HepG2 (cell line): ENCODE results near the gene ERC1. TPM values are rescaled to one million over a fixed set of nuclear protein-coding genes. Genes with fewer than 3 reads are reported as not detected.

ENCODE experiments used
- ATAC-seq: fragments of 200-7000 bp; cut with Tn5 transposase; 3 replicates; pipeline ENCODE4 v1.9.1; 2020; ENCODE audit warnings: mild to moderate bottlenecking, moderate library complexity
- BruUV-seq: library from RNA; stranded (reverse); fragments of 400-500 nt; replicated peaks from 2 replicates; lab custom pipeline; 2021; lab: Mats Ljungman, UMichigan
- CTCF ChIA-PET: fragments of 300-600 bp; formaldehyde crosslinking; extraction: SDS; loops from one replicate; lab custom pipeline; 2021; ENCODE audit warnings: low total read pairs, inconsistent platforms, low intra/inter-chr PET ratio; lab: Yijun Ruan, JAX
- POLR2A ChIA-PET: fragments of 350-600 bp; sonication (Branson Sonifier 250); formaldehyde crosslinking; loops from one replicate; lab custom pipeline; 2020; ENCODE audit warnings: antibody characterized with exemption, inconsistent platforms; lab: Yijun Ruan, JAX
- DNase-seq: peaks from one replicate; pipeline ENCODE4 v3.0.0-alpha.2; 2015; ENCODE audit warnings: low spot score
- FAIRE-seq: peaks from 3 replicates; lab custom pipeline; 2011; peaks lifted over from hg19 to GRCh38; lab: Jason Lieb, UNC
- H2AFZ ChIP-seq: one replicate; pipeline ENCODE4 v1.6.1; 2011; ENCODE audit warnings: low read length, inconsistent platforms
- H3K27ac ChIP-seq: fragments of 300-600 bp; 3 replicates; pipeline ENCODE4 v1.8.0; 2011; ENCODE audit warnings: mixed run types, mild to moderate bottlenecking, mixed read lengths, low read length, inconsistent platforms; ENCODE audit not compliant: insufficient read depth; ENCODE audit errors: extremely low read length
- H3K27me3 ChIP-seq, 2 experiments: fragments of 200-600 bp in 1 of 2; 2 replicates in 1 of 2; 3 replicates in 1 of 2; pipeline versions ENCODE4 v1.6.0 to v1.8.0; 2011; ENCODE audit warnings: low read length in 2 of 2, mild to moderate bottlenecking in 2 of 2, moderate library complexity in 2 of 2, inconsistent platforms in 1 of 2; ENCODE audit not compliant: insufficient read depth in 2 of 2, control insufficient read depth in 1 of 2
- H3K36me3 ChIP-seq, 2 experiments: fragments of 200-600 bp in 1 of 2; replicated peaks in 1 of 2; 2 replicates in 1 of 2; 3 replicates in 1 of 2; pipeline versions ENCODE4 v1.5.1 to v1.8.0; 2011; ENCODE audit warnings: low read length in 2 of 2, inconsistent platforms in 1 of 2; ENCODE audit not compliant: insufficient read depth in 2 of 2, control insufficient read depth in 1 of 2
- H3K4me1 ChIP-seq: 2 replicates; pipeline ENCODE4 v1.5.1; 2012; ENCODE audit warnings: low read length, inconsistent platforms; ENCODE audit not compliant: insufficient read depth
- H3K4me2 ChIP-seq: 2 replicates; pipeline ENCODE4 v1.6.0; 2011; ENCODE audit warnings: low read depth, low read length, inconsistent platforms
- H3K4me3 ChIP-seq, 3 experiments: fragments of 200-600 bp in 1 of 3; sonication (generic), shearing (Covaris generic) in 1 of 3; replicated peaks in 1 of 3; 2 replicates each; pipeline ENCODE4 v1.5.1; 2011 to 2016; ENCODE audit warnings: low read length in 3 of 3, inconsistent platforms in 2 of 3, low read depth in 2 of 3, mild to moderate bottlenecking in 2 of 3, control low read depth in 1 of 3, mixed read lengths in 1 of 3; ENCODE audit not compliant: insufficient read depth in 1 of 3
- H3K79me2 ChIP-seq: one replicate; pipeline ENCODE4 v1.6.1; 2011; ENCODE audit warnings: low read length, inconsistent platforms; ENCODE audit not compliant: insufficient read depth
- H3K9ac ChIP-seq: 2 replicates; pipeline ENCODE4 v1.6.0; 2011; ENCODE audit warnings: mild to moderate bottlenecking, low read depth, low read length, inconsistent platforms; ENCODE audit not compliant: insufficient read depth
- H3K9me3 ChIP-seq: 2 replicates; pipeline ENCODE4 v1.5.1; 2012; ENCODE audit warnings: mild to moderate bottlenecking, low read length
- H4K20me1 ChIP-seq: 2 replicates; pipeline ENCODE4 v1.6.0; 2011; ENCODE audit warnings: inconsistent platforms, mild to moderate bottlenecking, low read length, moderate library complexity; ENCODE audit not compliant: insufficient read depth
- ATF7-NPFF ChIP-seq: sonication (generic); formaldehyde crosslinking; IDR thresholded peaks from 2 replicates; pipeline ENCODE4 v1.8.1; 2023; ENCODE audit warnings: mild to moderate bottlenecking, low read depth, missing genetic modification reagents, moderate library complexity
- BCL3 ChIP-seq: sonication (generic); formaldehyde crosslinking; IDR thresholded peaks from 2 replicates; pipeline ENCODE4 v1.5.1; 2020; ENCODE audit warnings: mild to moderate bottlenecking, missing genetic modification reagents, moderate library complexity
- CBX1 ChIP-seq: IDR thresholded peaks from one replicate; pipeline ENCODE4 v1.6.1; 2016; ENCODE audit warnings: antibody characterized with exemption, low read depth
- CCDC6 ChIP-seq: sonication (generic); formaldehyde crosslinking; IDR thresholded peaks from 2 replicates; pipeline ENCODE4 v1.8.1; 2022; ENCODE audit warnings: mild to moderate bottlenecking, missing genetic modification reagents, moderate library complexity
- MYC ChIP-seq: sonication (generic); formaldehyde crosslinking; IDR thresholded peaks from 2 replicates; pipeline ENCODE4 v1.9.0; 2021; ENCODE audit warnings: missing genetic modification reagents, borderline replicate concordance
- NFKB2 ChIP-seq: sonication (generic); formaldehyde crosslinking; IDR thresholded peaks from 2 replicates; pipeline ENCODE4 v1.4.0; 2020; ENCODE audit warnings: missing genetic modification reagents, borderline replicate concordance
- POGK ChIP-seq: sonication (generic); formaldehyde crosslinking; conservative IDR thresholded peaks from 2 replicates; pipeline ENCODE4 v1.8.0; 2022; ENCODE audit warnings: mild to moderate bottlenecking, moderate library complexity, missing genetic modification reagents
- WIZ ChIP-seq: sonication (generic); formaldehyde crosslinking; IDR thresholded peaks from 2 replicates; pipeline ENCODE4 v1.5.1; 2020; ENCODE audit warnings: mild to moderate bottlenecking, missing genetic modification reagents
- ZNF232 ChIP-seq: sonication (generic); formaldehyde crosslinking; IDR thresholded peaks from 2 replicates; pipeline ENCODE4 v1.4.0; 2020; ENCODE audit warnings: missing genetic modification reagents, borderline replicate concordance
- ZNF33B ChIP-seq: sonication (generic); formaldehyde crosslinking; IDR thresholded peaks from 2 replicates; pipeline ENCODE4 v1.5.1; 2020; ENCODE audit warnings: mild to moderate bottlenecking, missing genetic modification reagents
- ZNF430 ChIP-seq: sonication (generic); formaldehyde crosslinking; IDR thresholded peaks from 2 replicates; pipeline ENCODE4 v1.9.0; 2021; ENCODE audit warnings: mild to moderate bottlenecking, missing genetic modification reagents
- ZNF574 ChIP-seq: sonication (generic); formaldehyde crosslinking; IDR thresholded peaks from 2 replicates; pipeline ENCODE4 v1.4.0; 2020; ENCODE audit warnings: missing genetic modification reagents
- ZNF747 ChIP-seq: sonication (generic); formaldehyde crosslinking; IDR thresholded peaks from 2 replicates; pipeline ENCODE4 v1.8.1; 2023; ENCODE audit warnings: missing genetic modification reagents, mild to moderate bottlenecking, borderline replicate concordance
- WGBS: methylation state at CpG from one replicate; pipeline ENCODE4 v1.1.6; 2017; ENCODE audit warnings: low lambda C conversion rate; 5-methylcytosine and 5-hydroxymethylcytosine counted together
- in situ Hi-C: cut with HindIII; loops from 2 replicates; pipeline ENCODE4 v1.10.0; 2017; ENCODE audit warnings: low pct_unique_long_range_greater_than_20kb; ENCODE audit not compliant: extremely low pct_ligation_motif_present
- intact Hi-C: fragments of 100-400 bp; cut with micrococcal nuclease; formaldehyde crosslinking; loops from one replicate; pipeline ENCODE4 v1.10.0; 2022; ENCODE audit not compliant: unreplicated experiment
- polyA plus RNA-seq, 8 experiments: library from polyadenylated mRNA; depleted of rRNA in 3 of 8; stranded (reverse) in 7 of 8; unstranded in 1 of 8; fragments of >200 nt; fragmentation: Illumina TruSeq in 4 of 8; extraction: Trizol in 4 of 8; gene quantifications; 2 replicates each; pipeline versions ENCODE4 v1.2.1 to v1.2.3, GENCODE V29; 2011 to 2016; ENCODE audit warnings: low read depth in 4 of 8, missing spikeins in 1 of 8, mixed read lengths in 1 of 8; ENCODE audit not compliant: insufficient read depth in 1 of 8
- total RNA-seq, 5 experiments: library from RNA; depleted of rRNA; stranded (reverse); fragments of >200 nt; fragmentation: Illumina TruSeq; extraction: Trizol; gene quantifications; 2 replicates each; pipeline ENCODE4 v1.2.3, GENCODE V29; 2016; ENCODE audit warnings: low read depth in 1 of 5

The ERC1 gene
- total and polyA plus RNA-seq, 2 of the 13 experiments (the other 11 are each of a cell fraction or from before 2014, with no cell fraction given), result 6.1 to 12.4 TPM

- TF ChIP-seq ATF7-NPFF (CRISPR knock-in tag) (no peak), CBX1 (no peak)
Observed at GRCh38 chr12:1501695-1502378, 510.8 kb downstream of the ERC1 start (continued).

GRCh38 chr12:1502379-1502720 is 511.3 kb downstream of the ERC1 start:
- ChIA-PET CTCF (no interaction called here), POLR2A (no interaction called here)
- Histone ChIP-seq H3K4me1 (no peaks in the 10 kb centered on the region), H3K27ac (no peak overlapping the region), H3K9ac (no peak overlapping the region), H4K20me1 (no peaks in the 10 kb centered on the region), H3K79me2 (no peaks in the 10 kb centered on the region), H3K4me2 (no peak overlapping the region), H3K9me3 (no peaks in the 10 kb centered on the region), H3K36me3 (no peaks in the 10 kb centered on the region), H3K27me3 (peaks cover 5 to 38% of the 10 kb centered on the region in 2 experiments), H3K4me3 (no peak overlapping the region), H2AFZ (no peak overlapping the region)
- in situ Hi-C loops, result no loop called here
- intact Hi-C loops, result no loop called here
- FAIRE-seq, result no peak
- no TSS peak for BruUV-seq
- no peak for DNase-seq
- 34% methylated on average over 6 of the region's 6 CpGs for WGBS
- ATAC-seq, result no peak
- no peak for TF ChIP-seq BCL3 (CRISPR knock-in tag)
- no peak for TF ChIP-seq ZNF574
- TF ChIP-seq ZNF232 (CRISPR knock-in tag), result no peak
- TF ChIP-seq CCDC6 (CRISPR knock-in tag), result no peak
- TF ChIP-seq ZNF33B (CRISPR knock-in tag), result no peak
- no peak for TF ChIP-seq ZNF430 (CRISPR knock-in tag)
- TF ChIP-seq POGK, result no peak
- no peak for TF ChIP-seq ZNF747 (CRISPR knock-in tag)
- no peak for TF ChIP-seq MYC
- no peak for TF ChIP-seq NFKB2 (CRISPR knock-in tag)
- TF ChIP-seq WIZ (CRISPR knock-in tag), result no peak
